GM21529 (cell line): ENCODE results near the gene CASZ1.

Experiments
- ATAC-seq: cut with Tn5 transposase; IDR thresholded peaks from one replicate; pipeline ENCODE4 v1.9.1; 2021; ENCODE audit not compliant: unreplicated experiment

CASZ1 gene

DNA sequence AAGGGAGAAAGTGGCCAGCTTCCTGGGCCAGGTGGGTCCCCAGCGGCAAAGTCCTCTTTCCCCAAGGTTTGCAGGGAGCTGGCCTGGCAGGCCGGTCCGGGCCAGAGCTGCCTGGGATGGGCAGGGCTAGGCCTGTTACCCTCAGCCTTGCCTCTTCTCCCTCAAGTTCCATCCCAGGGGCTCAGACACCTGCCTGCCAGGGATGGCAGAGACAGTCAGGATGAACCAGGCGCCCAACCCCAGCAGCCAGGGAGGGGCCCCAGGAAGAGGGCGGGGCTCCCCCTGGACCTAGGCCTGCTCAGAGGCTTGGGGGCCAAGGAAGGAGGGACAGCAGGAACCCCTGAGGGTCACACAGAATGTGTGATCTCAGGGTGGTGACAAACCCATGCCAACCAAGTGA lies 120.6 kb downstream of the CASZ1 start:
- no peak for ATAC-seq

DNA sequence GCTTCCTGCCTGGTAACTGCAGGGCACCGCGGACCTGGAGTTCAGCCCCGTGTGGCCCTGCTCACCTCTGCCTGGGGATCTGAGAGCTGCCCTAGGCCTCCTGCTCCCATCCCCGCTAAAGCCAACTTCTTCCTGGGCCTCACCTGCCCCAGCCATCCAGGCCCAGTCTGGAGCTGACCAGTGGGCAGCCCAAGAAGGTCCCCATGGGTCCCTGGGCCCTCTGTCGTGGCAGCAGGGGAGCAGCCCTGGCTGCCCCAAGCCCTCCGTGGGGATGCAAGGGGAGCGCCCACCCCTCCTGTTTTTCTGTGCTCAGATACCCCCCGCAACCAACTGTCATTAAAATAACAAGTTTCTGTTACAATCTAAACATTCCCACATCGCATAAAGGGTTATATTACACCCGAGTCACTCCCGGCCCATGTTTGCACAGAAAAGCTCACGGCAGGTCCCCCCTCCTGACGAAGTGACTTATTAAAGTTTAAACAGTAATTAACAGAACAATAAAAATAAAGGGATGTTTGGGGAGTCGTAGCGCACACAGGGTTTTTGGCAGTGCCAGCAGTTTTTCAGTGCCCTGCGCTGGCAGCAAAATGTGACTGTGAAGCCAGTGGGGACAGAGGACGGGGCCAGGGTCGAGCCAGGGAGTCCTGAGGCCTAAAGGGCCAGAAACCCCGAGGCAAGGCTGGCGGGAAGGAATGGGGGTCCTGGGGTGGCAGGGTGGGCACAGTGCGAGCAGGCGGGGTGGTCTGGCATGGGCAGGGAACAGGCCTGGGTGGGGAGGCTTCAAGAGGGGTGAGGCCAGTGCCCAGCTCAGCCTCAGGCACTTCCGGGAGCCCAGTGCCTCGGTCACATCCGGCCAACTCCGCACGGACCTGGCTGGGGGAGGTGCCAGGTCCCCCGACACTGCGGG lies 121.5 kb downstream of the CASZ1 start:
- ATAC-seq: no peak

DNA sequence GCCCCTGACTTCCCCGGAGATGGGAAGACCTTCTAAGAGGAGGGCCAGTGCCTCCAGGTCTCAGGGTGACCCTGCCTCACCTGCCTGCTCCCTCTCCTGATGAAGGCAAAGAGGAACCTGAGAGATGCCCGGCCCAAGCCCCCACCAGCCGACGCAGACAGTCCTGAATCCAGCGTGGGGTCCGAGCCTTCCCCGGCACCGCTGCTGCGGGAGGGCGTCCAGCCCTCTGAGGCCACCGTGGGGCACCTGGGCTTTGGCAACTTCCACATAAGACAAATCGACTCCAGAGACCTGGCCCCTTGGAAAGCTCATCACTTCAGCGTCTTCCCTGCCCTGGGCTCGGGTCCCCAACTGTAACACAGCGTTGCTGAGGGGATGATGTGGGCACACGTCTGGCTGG lies 122.2 kb downstream of the CASZ1 start:
- ATAC-seq: no peak

DNA sequence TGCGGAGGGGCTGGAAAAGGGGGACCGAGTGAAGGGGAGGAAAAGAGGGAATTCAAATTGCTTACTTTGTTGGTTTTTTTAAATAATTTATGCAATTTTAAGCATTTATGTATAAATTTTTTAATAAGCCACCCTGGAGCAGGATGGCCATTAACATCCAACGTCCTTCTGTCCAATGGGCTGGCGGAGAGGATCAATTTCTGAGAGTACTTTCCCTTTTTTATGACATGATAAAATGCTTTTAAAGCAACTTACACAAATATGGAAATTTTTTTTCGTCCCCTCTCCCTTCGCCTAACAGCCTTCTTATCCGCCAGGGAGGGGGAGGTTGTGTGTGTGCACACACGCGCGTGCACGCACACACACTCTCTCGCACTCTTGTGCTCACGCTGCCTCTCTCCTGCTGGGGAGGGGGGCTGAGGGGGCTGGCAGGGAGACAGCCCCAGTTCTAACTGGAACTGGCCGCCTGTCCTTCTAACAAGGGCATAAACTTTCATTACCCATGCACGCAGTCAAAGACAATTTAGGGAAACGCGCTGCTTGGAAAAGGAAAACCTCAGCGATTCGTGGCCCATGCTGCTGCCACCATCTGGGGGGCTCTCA lies 123.2 kb downstream of the CASZ1 start:
- ATAC-seq: no peak

DNA sequence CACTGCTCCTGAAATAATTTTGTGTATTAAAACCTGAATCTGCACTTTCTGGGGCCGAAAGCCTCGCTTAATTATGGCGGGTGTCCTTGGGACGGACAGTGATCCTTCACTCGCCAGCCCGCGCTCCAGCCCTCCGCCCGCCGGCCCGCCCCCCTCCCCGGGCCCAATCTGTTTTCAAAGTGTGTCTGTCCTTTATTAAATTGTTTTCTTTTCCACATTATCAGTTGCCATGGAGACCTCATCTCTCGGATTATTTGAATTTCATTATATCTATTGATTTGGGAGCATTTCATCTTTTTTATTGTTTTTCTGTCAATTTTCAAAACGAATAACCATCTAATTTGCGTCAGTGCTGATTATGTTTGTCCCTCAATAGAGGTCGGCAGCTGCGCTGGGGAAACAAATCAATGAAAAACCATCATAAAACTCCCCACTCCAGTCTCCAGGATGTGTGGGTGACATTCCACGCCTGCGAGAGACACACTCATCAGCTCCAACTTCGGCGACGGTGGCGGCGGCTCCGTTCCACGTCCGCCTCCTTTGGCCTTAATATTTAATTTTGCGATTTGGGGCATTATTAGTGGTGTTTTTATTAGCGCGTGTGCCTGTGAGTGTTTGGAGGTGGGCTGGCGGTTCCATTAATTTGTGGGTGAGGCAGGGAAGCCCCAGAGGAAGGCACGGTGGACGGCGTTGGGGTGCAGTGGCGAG lies 123.9 kb downstream of the CASZ1 start:
- no peak for ATAC-seq

DNA sequence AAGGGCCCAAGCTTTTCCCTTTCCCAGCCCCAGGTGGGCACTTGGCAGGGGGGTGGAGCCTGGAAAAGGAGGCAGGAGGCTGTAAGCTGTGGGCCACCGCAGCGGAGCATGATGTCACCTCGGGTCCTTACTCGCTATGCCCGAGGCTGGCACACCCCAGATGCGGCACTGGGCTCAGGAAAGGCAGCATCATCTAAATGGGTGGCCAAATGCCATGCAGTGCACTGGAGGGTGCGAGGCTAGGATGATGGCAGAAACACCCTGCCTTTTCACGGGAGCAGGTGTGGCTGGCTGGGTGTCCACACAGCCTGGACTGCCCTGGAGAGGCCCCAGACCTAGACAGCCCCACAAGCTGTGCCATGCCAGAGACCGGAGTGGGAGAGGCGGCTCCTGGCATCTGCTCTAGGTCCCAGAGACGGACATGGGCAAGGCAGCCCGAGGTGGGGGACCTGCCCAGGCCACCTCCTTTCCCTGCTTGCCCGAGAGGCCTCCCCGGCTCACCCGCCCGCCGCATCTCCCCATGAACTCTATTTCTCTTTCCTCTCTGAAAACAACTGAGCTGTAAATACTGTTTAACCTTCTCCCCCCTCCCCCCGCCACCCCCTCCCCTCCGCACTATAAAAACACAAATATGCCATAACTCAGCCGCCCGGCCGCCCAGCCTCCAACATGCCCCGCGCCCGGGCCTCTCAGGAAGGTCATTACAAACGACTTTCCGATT lies 124.7 kb downstream of the CASZ1 start:
- ATAC-seq: no peak

DNA sequence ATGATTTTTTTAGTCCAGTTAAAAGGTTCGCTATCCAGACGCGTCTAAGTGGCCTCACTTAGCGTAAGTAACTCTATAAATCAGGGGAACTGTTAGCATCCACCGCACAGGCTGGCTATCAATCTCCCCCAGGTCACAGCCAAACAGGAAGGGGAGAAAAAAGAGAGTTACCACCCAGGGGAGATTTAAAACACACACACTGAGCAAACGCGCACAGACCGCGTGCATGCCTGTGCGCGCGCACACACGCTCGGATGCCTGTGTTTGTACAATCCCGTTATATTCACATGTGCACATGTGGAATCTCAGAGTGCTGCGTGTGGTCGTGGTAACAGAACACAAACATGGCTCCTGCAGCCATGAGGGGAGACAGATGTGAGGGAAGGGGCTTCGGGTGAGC lies 125.4 kb downstream of the CASZ1 start:
- no peak for ATAC-seq

DNA sequence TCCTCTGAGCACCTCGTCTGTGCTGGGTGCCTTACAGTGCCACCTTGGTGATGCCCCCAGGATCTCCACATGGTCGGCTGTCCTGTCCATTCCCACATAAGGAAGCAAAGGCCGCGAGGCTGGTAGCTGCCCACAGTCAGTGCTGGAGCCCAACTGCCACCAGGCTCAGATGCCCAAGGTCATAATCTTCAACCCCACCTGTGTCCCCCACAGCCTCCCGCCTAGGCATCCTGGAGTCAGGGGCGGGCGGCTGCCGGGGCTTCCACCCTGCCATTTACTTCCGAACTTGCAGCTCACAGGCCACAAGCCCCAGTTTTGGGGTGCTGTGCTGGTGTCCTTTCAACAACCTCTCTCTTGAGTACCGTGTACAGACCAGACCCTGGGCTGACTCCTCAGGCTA lies 126.3 kb downstream of the CASZ1 start:
- ATAC-seq: no peak

DNA sequence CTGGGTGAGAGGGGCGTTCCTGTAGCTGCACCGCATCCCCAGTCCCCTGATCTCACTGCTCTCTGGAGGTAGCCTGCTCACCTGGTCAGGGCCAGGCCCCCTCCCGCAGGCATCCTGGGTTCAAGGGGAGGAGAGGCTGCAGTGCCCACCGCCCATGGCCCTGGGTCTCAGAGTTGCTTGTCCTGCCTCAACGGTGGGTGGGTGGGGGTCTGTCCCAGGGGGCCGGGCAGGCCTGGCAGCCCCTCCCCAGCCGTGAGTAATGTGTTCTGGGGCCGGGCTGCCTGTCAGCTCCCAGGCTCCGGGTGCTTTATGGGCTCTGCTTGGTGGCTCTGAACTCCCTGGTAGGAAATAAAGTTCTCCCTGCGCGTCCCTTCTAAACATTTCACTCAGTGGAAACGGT lies 126.9 kb downstream of the CASZ1 start:
- no peak for ATAC-seq

DNA sequence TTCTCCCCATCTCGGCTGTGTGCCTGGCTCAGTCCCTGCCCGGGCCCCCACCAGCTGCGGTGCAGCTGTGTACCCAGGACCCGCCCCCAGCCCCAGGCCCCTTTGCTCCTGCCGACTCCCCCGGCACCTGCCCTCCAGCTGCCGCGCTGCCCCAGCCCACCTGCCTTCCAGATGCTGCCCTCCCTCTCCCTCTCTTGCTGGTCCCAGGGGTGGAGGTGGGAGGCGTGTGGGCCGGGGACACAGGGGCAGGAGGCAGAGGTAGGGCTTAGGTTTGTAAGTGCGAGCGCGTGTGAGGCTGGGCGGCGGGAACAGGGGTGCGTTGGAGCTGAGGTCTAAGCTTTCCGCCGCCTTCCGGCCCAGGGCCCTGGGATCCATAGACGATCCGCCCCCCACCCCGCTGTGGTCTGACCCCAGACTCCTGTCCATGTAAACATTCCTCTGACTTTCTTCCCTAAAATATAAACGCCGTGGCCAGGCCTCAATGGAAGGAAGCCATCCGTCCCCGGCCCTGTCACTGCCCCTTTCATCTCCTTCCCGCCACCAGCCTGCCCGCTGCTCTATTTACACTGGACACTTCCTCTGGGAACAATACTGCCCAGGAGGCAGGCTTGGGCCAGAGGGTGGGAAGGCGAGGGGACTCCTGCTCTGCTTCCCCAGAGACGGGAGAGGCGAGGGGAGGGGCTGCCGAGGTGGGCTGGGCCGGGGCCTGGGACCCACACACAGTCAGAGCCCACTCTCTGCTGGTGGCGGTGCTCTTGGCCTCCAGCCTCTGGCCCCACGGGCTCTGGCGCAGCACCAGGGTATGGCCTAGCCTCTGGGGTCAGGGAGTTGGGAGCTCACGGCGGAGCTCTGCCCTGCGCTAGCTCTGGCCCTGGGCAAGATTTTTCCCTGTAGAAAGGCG lies 128.3 kb downstream of the CASZ1 start:
- no peak for ATAC-seq

DNA sequence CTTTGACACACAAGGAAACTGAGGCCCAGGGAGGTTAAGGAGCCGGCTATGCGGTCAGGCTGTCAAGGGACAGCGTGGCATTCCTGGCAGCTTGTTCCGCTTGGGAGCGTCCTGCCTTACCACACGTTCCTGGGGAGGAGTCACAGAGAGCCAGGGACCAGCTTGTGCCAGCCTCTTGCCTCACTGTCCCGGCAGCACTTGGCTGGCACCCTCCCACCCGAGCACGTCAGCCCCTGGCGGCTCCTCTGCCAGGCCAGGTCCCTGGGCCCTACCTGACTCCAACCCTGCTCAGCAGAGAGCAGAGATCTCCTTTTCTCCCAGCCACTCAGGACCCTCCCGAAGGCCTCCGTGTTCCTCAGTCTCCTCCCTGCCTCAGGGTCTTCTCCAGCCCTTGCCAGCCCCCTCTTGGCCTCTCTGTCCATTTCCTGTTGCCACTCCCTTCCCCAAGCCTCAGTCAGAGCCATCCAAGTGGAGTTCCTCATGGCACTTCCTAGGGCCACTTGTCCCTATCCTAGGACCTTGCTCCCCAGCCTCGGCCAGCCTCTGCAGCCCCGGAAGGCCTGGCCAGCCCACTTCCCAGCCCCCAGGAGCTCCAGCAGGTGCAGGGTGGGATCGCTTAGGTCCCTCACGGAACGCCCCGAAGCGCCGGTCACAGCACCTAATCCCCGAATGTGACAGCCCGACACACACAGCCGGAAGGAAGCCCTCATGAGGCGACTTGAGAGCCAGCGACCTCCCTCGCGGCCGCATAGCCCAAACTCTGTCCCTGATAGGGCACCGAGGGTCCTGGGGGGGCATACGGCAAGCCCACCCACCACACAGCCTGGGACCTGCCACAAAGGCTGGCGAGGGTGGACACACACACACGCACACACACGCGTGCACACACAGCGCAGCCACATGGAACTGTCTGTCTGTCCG lies 130.3 kb downstream of the CASZ1 start:
- no peak for ATAC-seq

DNA sequence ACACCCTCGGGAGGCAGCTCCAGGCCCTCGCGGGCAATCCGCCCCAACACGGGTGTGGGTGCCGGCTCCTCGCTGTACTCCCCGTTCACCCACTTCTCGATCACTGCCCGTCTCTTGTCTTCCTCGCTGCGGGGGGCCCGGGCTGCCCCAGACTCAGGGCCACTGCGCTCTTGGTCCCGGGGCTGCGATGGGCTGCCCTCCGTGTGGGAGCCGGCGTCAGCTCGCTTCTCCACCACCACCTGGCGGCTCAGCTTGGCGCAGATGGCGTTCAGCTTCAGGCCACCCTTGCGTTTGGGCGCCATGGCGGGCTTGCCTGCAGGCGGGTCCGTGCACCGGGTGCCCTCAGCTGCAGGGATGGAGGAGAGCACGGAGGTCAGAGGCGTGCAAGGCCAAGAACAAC lies 131.2 kb downstream of the CASZ1 start:
- ATAC-seq: no peak

DNA sequence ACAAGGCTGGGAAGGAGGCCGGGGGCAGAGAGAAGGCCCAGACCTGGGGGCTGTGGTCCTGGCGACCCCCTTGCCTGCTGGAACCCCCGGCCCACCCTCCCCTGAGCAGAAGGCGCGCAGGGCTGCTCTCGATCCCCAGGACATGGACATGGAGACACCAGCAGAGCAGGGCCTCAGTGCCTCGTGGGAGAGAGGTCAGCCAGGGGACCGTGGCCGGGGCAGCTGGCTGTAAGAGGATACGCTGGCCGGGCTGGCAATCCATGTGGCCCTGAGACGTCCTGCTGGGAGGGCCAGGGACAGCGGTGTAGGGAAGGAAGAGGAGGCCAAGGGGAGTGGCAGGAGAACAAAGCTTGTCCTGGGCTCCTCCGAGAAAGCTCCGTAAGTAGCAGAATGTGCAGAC lies 132.2 kb downstream of the CASZ1 start:
- ATAC-seq: no peak

DNA sequence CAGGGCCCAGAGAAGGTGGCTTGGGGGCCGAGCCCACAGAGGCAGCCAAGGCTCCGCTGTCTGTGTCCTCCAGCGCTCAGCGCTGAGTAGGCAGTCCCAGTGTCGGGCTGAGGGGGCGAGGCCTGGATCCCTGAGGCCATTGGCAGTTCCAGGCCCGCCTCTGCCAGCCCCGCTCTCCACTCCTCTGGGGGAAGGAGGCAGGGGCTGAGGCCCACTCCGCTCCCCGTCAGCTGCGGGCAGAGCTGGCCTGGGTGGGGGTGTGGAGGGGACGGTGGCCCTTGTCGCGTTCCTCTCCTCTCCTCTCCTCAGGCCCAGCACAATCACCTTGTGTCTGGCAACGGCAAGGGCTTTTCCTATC lies 132.8 kb downstream of the CASZ1 start:
- ATAC-seq: no peak

DNA sequence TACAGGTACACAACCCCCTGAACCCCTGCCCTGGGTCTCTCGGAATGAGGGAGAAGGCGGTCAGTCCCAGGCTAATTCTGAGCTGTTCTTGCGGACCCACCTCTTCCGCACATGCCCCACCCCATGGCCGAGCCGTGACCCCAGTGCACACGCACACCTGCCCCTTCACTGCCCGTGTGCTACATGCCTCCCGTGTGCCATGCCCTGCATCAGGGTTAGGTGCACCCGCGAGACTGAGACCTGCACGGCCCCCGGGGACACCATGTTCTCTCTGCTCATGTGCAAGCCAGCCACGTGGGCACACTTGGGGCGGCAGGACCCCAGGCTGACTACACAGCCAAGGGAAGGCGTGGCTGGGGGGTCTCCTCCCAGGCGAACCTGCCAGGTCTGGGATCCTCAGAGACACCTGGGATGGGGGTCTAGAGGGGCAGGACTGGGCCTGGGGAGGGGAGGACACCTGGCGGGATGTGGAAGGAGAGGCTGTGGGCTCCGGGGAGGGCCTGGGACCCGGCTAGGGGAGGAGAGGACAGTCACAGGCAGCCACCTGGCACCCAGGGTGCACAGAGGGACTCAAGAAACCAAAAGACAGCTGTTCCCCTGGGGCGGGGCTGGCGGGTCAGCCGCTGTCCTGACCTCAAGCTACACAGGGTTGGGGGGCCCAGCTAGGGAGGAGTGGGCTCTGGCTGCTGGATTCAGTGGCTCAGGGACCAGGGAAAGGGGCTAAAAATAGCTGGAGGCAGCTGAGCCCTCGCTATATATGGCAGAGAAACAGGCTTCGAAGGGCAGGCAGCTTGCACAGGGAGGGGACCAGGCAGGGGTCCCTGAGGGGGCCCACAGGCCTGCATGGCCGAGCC lies 133.4 kb downstream of the CASZ1 start:
- no peak for ATAC-seq

DNA sequence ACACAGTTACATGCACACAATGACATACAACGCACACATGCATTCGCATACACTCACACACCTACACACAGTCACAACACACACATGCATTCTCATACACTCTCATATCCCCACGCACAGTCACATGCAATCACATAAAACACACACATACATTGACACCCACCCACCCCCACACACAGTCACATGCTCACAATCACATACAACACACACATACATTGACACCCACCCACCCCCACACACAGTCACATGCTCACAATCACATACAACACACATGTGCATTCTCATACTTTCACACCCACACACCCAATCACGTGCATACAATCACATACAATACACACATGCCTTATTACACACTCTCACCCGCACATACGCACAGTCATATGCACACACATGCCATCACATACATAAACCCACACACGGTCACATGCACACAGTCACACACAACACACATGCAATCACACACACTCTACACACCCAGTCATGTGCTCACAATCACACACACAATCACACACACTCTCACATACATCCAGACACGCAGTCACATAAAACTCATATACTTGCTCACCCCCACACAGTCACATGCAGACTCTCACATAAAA lies 134.3 kb downstream of the CASZ1 start:
- ATAC-seq: no peak

DNA sequence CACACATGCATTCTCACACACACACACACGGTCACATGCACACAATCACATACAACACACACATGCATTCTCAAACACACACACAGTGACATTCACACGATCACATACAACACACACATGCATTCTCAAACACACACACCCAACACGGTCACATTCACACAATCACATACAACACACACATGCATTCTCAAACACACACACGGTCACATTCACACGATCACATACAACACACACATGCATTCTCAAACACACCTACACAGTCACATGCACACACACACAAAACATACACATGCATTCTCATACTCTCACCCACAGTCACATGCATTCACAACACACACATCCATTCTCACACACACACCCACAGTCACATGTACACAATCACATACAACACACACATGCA lies 135.0 kb downstream of the CASZ1 start:
- no peak for ATAC-seq
